ENCODE results near the gene MTHFS. TPM values are rescaled to one million over a fixed set of nuclear protein-coding genes. Genes with fewer than 3 reads are reported as not detected.

MTHFS gene
- total RNA-seq, 2 experiments from 2014 or later: 36.1 to 48.5 TPM

- ATAC-seq: no peak
- H3K4me3 Mint-ChIP-seq: no peak overlapping the region
- H3K36me3 Mint-ChIP-seq (ENCODE audit: low read depth): peaks cover 18% of the 10 kb centered on the region
- no peak for DNase-seq
- ChIA-PET CTCF (interaction anchor here (1.0 to 2.7 kb wide), 2 partner anchors 16 to 19 kb away, joined by 4 to 11 read pairs; no protein-coding TSS in a partner anchor), POLR2A (no interaction called here)
- no peak overlapping the region for H3K27ac Mint-ChIP-seq
- no peaks in the 10 kb centered on the region for H3K9me3 Mint-ChIP-seq (ENCODE audit: low read depth)
- no peaks in the 10 kb centered on the region for H3K27me3 Mint-ChIP-seq
- H3K4me1 Mint-ChIP-seq: peaks cover under 1% of the 10 kb centered on the region
- intact Hi-C loops (cut with DNase I, micrococcal nuclease): no loop called here
Measured at GRCh38 chr15:79837846-79838245, 59.0 kb downstream of the MTHFS start.

DNA sequence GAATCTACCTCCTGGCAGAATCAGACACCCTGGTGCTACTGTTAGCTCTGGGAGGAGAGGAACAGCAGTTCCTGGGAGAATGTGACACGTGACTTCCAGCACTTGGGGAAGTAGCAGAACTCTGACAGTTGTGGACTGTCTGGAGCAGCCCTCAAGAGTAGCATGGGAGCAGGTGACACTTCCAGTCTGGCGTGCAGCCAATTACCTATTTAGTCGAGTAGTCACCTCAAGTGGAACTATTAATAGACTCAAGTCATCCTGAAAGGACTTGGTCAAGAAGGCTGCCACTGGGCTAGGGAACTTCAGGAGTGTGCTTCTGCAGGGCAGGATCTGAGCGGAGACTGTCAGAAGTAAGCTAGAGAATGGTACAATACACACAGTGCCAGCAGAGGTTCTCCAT, 62.3 kb downstream of the MTHFS start:
- POLR2A ChIA-PET: interaction anchor here (0.7 kb wide), 1 partner anchor 23 kb away, joined by 4 read pairs; no protein-coding TSS in a partner anchor
- Mint-ChIP-seq H3K4me1 (peaks cover 2% of the 10 kb centered on the region), H3K9me3 (ENCODE audit: low read depth) (no peaks in the 10 kb centered on the region), H3K36me3 (ENCODE audit: low read depth) (peaks cover 14% of the 10 kb centered on the region), H3K27me3 (no peaks in the 10 kb centered on the region), H3K4me3 (no peak overlapping the region), H3K27ac (no peak overlapping the region)
- DNase-seq (no peak), ATAC-seq (no peak)
- intact Hi-C loops (cut with DNase I, micrococcal nuclease): no loop called here
- CTCF ChIA-PET: no interaction called here

GRCh38 chr15:79832367-79833120, 64.3 kb downstream of the MTHFS start:
- POLR2A ChIA-PET: no interaction called here
- ATAC-seq (no peak), DNase-seq (no peak)
- intact Hi-C loops (cut with DNase I, micrococcal nuclease): no loop called here
- no peaks in the 10 kb centered on the region for H3K27me3 Mint-ChIP-seq
- H3K36me3 Mint-ChIP-seq (ENCODE audit: low read depth): peaks cover 11% of the 10 kb centered on the region
- CTCF ChIA-PET: interaction anchor here (0.6 to 1.3 kb wide), 5 partner anchors 17 to 351 kb away, joined by 3 to 5 read pairs (median 3); no protein-coding TSS in a partner anchor
- H3K27ac Mint-ChIP-seq: no peak overlapping the region
- H3K9me3 Mint-ChIP-seq (ENCODE audit: low read depth): no peaks in the 10 kb centered on the region
- no peak overlapping the region for H3K4me3 Mint-ChIP-seq
- H3K4me1 Mint-ChIP-seq: peaks cover 2% of the 10 kb centered on the region

DNA sequence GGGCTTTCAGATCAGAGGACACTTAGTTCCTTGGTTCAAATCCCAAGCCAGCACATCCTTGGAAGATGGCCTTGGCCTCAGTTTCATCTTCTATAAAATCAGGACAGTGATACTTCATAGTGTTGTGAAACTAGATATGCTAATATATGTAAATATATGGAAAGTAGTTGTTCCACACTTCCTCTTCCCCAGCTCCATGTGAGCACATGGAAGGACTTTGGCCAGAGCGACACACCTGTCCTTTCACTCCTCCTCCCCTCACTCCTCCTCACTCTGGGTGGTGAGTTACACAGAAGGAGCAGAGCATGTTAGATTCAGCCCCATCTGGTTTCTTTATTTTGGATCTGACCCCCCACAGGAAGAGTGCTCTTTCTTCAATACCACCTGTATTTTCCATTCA, 65.2 kb downstream of the MTHFS start:
- CTCF ChIA-PET: interaction anchor here (0.6 to 0.7 kb wide), 5 partner anchors 9 to 352 kb away, joined by 3 to 4 read pairs (median 3); no protein-coding TSS in a partner anchor
- no peak overlapping the region for H3K27ac Mint-ChIP-seq
- POLR2A ChIA-PET: no interaction called here
- intact Hi-C loops (cut with DNase I, micrococcal nuclease): no loop called here
- H3K4me3 Mint-ChIP-seq: no peak overlapping the region
- H3K27me3 Mint-ChIP-seq: no peaks in the 10 kb centered on the region
- ATAC-seq (no peak), DNase-seq (no peak)
- peaks cover 2% of the 10 kb centered on the region for H3K4me1 Mint-ChIP-seq
- H3K9me3 Mint-ChIP-seq (ENCODE audit: low read depth): no peaks in the 10 kb centered on the region
- peaks cover 11% of the 10 kb centered on the region for H3K36me3 Mint-ChIP-seq (ENCODE audit: low read depth)

- H3K27ac Mint-ChIP-seq: no peak overlapping the region
- no peaks in the 10 kb centered on the region for H3K27me3 Mint-ChIP-seq
- DNase-seq: no peak
- H3K4me3 Mint-ChIP-seq: no peak overlapping the region
- CTCF ChIA-PET: no interaction called here
- POLR2A ChIA-PET: no interaction called here
- peaks cover 11% of the 10 kb centered on the region for H3K36me3 Mint-ChIP-seq (ENCODE audit: low read depth)
- no peaks in the 10 kb centered on the region for H3K9me3 Mint-ChIP-seq (ENCODE audit: low read depth)
- no peak for ATAC-seq
- peaks cover 2% of the 10 kb centered on the region for H3K4me1 Mint-ChIP-seq
- intact Hi-C loops (cut with DNase I, micrococcal nuclease): no loop called here
Measured at GRCh38 chr15:79829950-79830349, 66.9 kb downstream of the MTHFS start.

DNA sequence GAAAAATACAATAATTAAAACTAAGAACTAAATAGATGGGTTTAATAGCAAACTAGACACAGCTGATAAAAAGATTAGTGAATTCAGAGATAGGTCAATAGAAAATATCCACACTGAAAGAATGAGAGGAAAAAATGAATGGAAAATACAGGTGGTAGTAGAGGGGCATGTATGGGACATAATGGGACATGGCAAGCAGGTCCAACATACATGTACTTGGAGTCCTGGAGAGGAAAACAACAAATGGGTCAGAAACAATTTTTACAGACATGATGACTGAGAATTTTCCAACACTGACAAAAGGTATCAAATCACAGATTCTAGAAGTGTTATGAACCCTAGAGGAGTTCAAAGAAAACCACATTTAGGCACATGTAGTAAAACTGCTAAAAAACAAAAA, 68.4 kb downstream of the MTHFS start:
- CTCF ChIA-PET: no interaction called here
- ATAC-seq (no peak), DNase-seq (no peak)
- Mint-ChIP-seq H3K36me3 (ENCODE audit: low read depth) (peaks cover 3% of the 10 kb centered on the region), H3K4me1 (peaks cover 2% of the 10 kb centered on the region), H3K9me3 (ENCODE audit: low read depth) (no peaks in the 10 kb centered on the region), H3K27ac (no peak overlapping the region), H3K4me3 (no peak overlapping the region), H3K27me3 (no peaks in the 10 kb centered on the region)
- intact Hi-C loops (cut with DNase I, micrococcal nuclease): no loop called here
- POLR2A ChIA-PET: no interaction called here

DNA sequence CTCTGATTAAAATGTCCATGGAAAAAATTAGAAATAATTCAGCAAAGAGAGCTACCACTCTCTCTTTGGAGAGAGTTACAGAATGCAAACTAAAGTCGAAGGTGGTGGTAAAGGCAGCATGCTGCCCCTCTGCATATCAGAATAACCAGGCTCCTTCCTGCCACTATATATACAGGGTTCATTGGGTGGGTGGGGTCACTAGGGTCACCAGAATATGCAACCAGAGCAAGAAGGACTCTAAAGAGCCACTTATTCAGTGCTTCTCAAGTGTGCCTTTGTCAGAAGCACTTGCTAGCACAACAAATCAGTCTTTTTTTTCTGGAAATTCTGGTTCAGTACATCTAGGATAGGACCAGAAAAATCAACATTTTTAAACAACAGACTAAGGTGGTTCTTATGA, 70.0 kb downstream of the MTHFS start:
- POLR2A ChIA-PET: no interaction called here
- no peaks in the 10 kb centered on the region for H3K4me1 Mint-ChIP-seq

GRCh38 chr15:79824136-79824701, 72.6 kb downstream of the MTHFS start:
- H3K27me3 Mint-ChIP-seq: no peaks in the 10 kb centered on the region

More for the DNA sequence above, 70.0 kb downstream of the MTHFS start:
- ATAC-seq: no peak
- Mint-ChIP-seq H3K27me3 (no peaks in the 10 kb centered on the region), H3K36me3 (ENCODE audit: low read depth) (peaks cover under 1% of the 10 kb centered on the region), H3K27ac (no peak overlapping the region), H3K4me3 (no peak overlapping the region), H3K9me3 (ENCODE audit: low read depth) (no peaks in the 10 kb centered on the region)
- no peak for DNase-seq
- CTCF ChIA-PET: interaction anchor here (0.6 kb wide), 1 partner anchor 193 kb away, joined by 4 read pairs; no protein-coding TSS in a partner anchor
- intact Hi-C loops (cut with DNase I, micrococcal nuclease): no loop called here

GRCh38 chr15:79820820-79821219, 76.0 kb downstream of the MTHFS start:
- ChIA-PET CTCF (no interaction called here), POLR2A (no interaction called here)
- no peaks in the 10 kb centered on the region for H3K27me3 Mint-ChIP-seq
- H3K9me3 Mint-ChIP-seq (ENCODE audit: low read depth): peaks cover 7% of the 10 kb centered on the region
- DNase-seq: no peak
- H3K36me3 Mint-ChIP-seq (ENCODE audit: low read depth): no peaks in the 10 kb centered on the region
- ATAC-seq: no peak
- intact Hi-C loops (cut with DNase I, micrococcal nuclease): no loop called here
- H3K4me3 Mint-ChIP-seq: no peak overlapping the region
- no peak overlapping the region for H3K27ac Mint-ChIP-seq
- H3K4me1 Mint-ChIP-seq: no peaks in the 10 kb centered on the region

More at GRCh38 chr15:79824136-79824701, 72.6 kb downstream of the MTHFS start:
- ChIA-PET POLR2A (no interaction called here), CTCF (interaction anchor here (1.2 to 1.9 kb wide), 2 partner anchors 25 to 29 kb away, joined by 4 to 9 read pairs; no protein-coding TSS in a partner anchor)
- Mint-ChIP-seq H3K36me3 (ENCODE audit: low read depth) (no peaks in the 10 kb centered on the region), H3K4me1 (no peaks in the 10 kb centered on the region), H3K27ac (no peak overlapping the region), H3K9me3 (ENCODE audit: low read depth) (peaks cover 7% of the 10 kb centered on the region), H3K4me3 (no peak overlapping the region)
- DNase-seq (no peak), ATAC-seq (no peak)
- intact Hi-C loops (cut with DNase I, micrococcal nuclease): no loop called here

DNA sequence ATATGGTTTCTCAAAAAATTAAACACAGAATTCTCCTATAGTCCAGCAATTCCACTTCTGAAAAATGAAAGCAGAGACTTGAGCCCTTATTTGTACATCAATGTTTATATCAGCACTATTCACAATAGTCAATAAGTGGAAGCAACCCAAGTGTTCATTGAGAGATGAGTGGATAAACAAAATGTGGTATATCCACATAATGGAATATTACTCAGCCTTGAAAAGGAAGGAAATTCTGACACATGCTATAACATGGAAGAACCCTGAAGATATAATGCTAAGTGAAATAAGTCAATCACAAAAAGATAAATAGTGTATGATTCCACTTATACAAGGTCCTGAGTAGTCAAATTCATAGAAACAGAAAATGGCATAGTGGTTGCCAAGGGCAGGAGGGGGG, 76.6 kb downstream of the MTHFS start:
- H3K36me3 Mint-ChIP-seq (ENCODE audit: low read depth): no peaks in the 10 kb centered on the region
- H3K4me1 Mint-ChIP-seq: no peaks in the 10 kb centered on the region
- no peaks in the 10 kb centered on the region for H3K27me3 Mint-ChIP-seq
- POLR2A ChIA-PET: no interaction called here
- intact Hi-C loops (cut with DNase I, micrococcal nuclease): no loop called here
- ATAC-seq (no peak), DNase-seq (no peak)
- H3K9me3 Mint-ChIP-seq (ENCODE audit: low read depth): peaks cover 7% of the 10 kb centered on the region
- H3K4me3 Mint-ChIP-seq: no peak overlapping the region
- CTCF ChIA-PET: no interaction called here
- no peak overlapping the region for H3K27ac Mint-ChIP-seq

- ATAC-seq (no peak), DNase-seq (no peak)
- H3K27ac Mint-ChIP-seq: no peak overlapping the region
- no peaks in the 10 kb centered on the region for H3K4me1 Mint-ChIP-seq
- no peaks in the 10 kb centered on the region for H3K27me3 Mint-ChIP-seq
- ChIA-PET POLR2A (no interaction called here), CTCF (no interaction called here)
- H3K4me3 Mint-ChIP-seq: no peak overlapping the region
- H3K9me3 Mint-ChIP-seq (ENCODE audit: low read depth): peaks cover 7% of the 10 kb centered on the region
- no peaks in the 10 kb centered on the region for H3K36me3 Mint-ChIP-seq (ENCODE audit: low read depth)
- intact Hi-C loops (cut with DNase I, micrococcal nuclease): no loop called here
Measured at GRCh38 chr15:79816571-79816970, 80.2 kb downstream of the MTHFS start.

- Mint-ChIP-seq H3K27me3 (no peaks in the 10 kb centered on the region), H3K4me3 (no peak overlapping the region)
- POLR2A ChIA-PET: no interaction called here
Measured at GRCh38 chr15:79815468-79815867, 81.3 kb downstream of the MTHFS start.

More at GRCh38 chr15:79815468-79815867, 81.3 kb downstream of the MTHFS start:
- Mint-ChIP-seq H3K27ac (no peak overlapping the region), H3K4me1 (no peaks in the 10 kb centered on the region), H3K36me3 (ENCODE audit: low read depth) (no peaks in the 10 kb centered on the region), H3K9me3 (ENCODE audit: low read depth) (peaks cover 7% of the 10 kb centered on the region)
- DNase-seq: no peak
- CTCF ChIA-PET: no interaction called here
- intact Hi-C loops (cut with DNase I, micrococcal nuclease): no loop called here
- no peak for ATAC-seq
